Colonic mucosa (tissue), 4 donors: ENCODE results near the gene CPE. TPM values are rescaled to one million over a fixed set of nuclear protein-coding genes. Genes with fewer than 3 reads are reported as not detected.
A peak's percentile ranks its signal among the peaks of the same experiment; 100 is the strongest.

ENCODE experiments used
- DNase-seq: peaks from one replicate; pipeline ENCODE4 v3.0.0-alpha.2; 2020
- H3K27ac ChIP-seq: fragments of 200-600 bp; one replicate; pipeline ENCODE4 v1.8.0; 2021
- H3K27me3 ChIP-seq: fragments of 200-600 bp; one replicate; pipeline ENCODE4 v1.8.0; 2021
- H3K36me3 ChIP-seq: fragments of 200-600 bp; one replicate; pipeline ENCODE4 v1.8.0; 2021
- H3K4me1 ChIP-seq: fragments of 200-600 bp; one replicate; pipeline ENCODE4 v1.8.0; 2021; ENCODE audit warnings: mild to moderate bottlenecking
- H3K4me3 ChIP-seq: fragments of 200-600 bp; one replicate; pipeline ENCODE4 v1.8.0; 2021
- H3K9ac ChIP-seq, 2 donors: one replicate each; pipeline ENCODE4 v1.7.0; 2013; ENCODE audit warnings: control low read depth in 2 of 2, low read depth in 2 of 2, low read length in 2 of 2
- H3K9me3 ChIP-seq: fragments of 200-600 bp; one replicate; pipeline ENCODE4 v1.8.0; 2021
- CTCF ChIP-seq: fragments of 200-600 bp; IDR thresholded peaks from one replicate; pipeline ENCODE4 v1.8.0; 2022; ENCODE audit warnings: antibody characterized with exemption, mild to moderate bottlenecking
- intact Hi-C: fragments of 100-400 bp; cut with DNase I; formaldehyde crosslinking; loops from one replicate; pipeline ENCODE4 v1.14.1; 2022
- total RNA-seq, 2 donors: library from RNA; stranded (reverse); fragmentation: NEBNext Ultra II Directional in 1 of 2; extraction: Animal tissue kit (Norgen Biotek cat#: 25700) in 1 of 2; gene quantifications; one replicate each; pipeline ENCODE4 v1.2.1, GENCODE V29; 2021
- donor health status: healthy.
- donor health status: DM: no; HTN: no; CAD: no.
- donor health status: DM: no; HTN: no; CAD: no.

CPE gene
- total RNA-seq, 2 donors from 2014 or later = 13.8 to 49.6 TPM

GRCh38 chr4:165524532-165525190 is 145.9 kb downstream of the CPE start:
- H3K4me3 ChIP-seq = no peak overlapping the region
- no peak overlapping the region for H3K27ac ChIP-seq
- TF ChIP-seq CTCF = no peak
- no peaks in the 10 kb centered on the region for H3K27me3 ChIP-seq
- no peak for DNase-seq
- no peak overlapping the region for H3K9ac ChIP-seq
- intact Hi-C loops = no loop called here
- H3K36me3 ChIP-seq = no peaks in the 10 kb centered on the region
- H3K9me3 ChIP-seq = no peaks in the 10 kb centered on the region
- no peaks in the 10 kb centered on the region for H3K4me1 ChIP-seq

- Histone ChIP-seq H3K36me3 (no peaks in the 10 kb centered on the region), H3K4me1 (no peaks in the 10 kb centered on the region), H3K27me3 (no peaks in the 10 kb centered on the region), H3K9ac (no peak overlapping the region), H3K9me3 (no peaks in the 10 kb centered on the region), H3K27ac (no peak overlapping the region), H3K4me3 (no peak overlapping the region)
- intact Hi-C loops = no loop called here
- TF ChIP-seq CTCF = no peak
- DNase-seq = no peak
Measured at GRCh38 chr4:165532976-165533375, 154.2 kb downstream of the CPE start.

GRCh38 chr4:165537028-165537648 is 158.3 kb downstream of the CPE start:
- intact Hi-C loops = loop anchor here (5.0 kb wide), 1 partner anchor 555 kb away; no protein-coding TSS in a partner anchor
- Histone ChIP-seq H3K4me3 (no peak overlapping the region), H3K9me3 (no peaks in the 10 kb centered on the region), H3K27ac (no peak overlapping the region), H3K4me1 (no peaks in the 10 kb centered on the region), H3K27me3 (no peaks in the 10 kb centered on the region), H3K9ac (no peak overlapping the region), H3K36me3 (no peaks in the 10 kb centered on the region)
- DNase-seq = no peak
- peak; percentile 73 for TF ChIP-seq CTCF

GRCh38 chr4:165539801-165540200 is 161.0 kb downstream of the CPE start:
- Histone ChIP-seq H3K27ac (no peak overlapping the region), H3K27me3 (no peaks in the 10 kb centered on the region), H3K9me3 (no peaks in the 10 kb centered on the region), H3K36me3 (no peaks in the 10 kb centered on the region), H3K9ac (no peak overlapping the region), H3K4me1 (no peaks in the 10 kb centered on the region), H3K4me3 (no peak overlapping the region)
- intact Hi-C loops = loop anchor here (5.0 kb wide), 1 partner anchor 552 kb away; no protein-coding TSS in a partner anchor
- TF ChIP-seq CTCF = no peak
- DNase-seq = no peak

GRCh38 chr4:165540206-165540830 is 161.5 kb downstream of the CPE start:
- H3K9ac ChIP-seq = no peak overlapping the region
- TF ChIP-seq CTCF = no peak
- DNase-seq = no peak
- no peaks in the 10 kb centered on the region for H3K27me3 ChIP-seq
- no peaks in the 10 kb centered on the region for H3K4me1 ChIP-seq
- intact Hi-C loops = no loop called here
- H3K36me3 ChIP-seq = no peaks in the 10 kb centered on the region
- H3K4me3 ChIP-seq = no peak overlapping the region
- H3K27ac ChIP-seq = no peak overlapping the region
- no peaks in the 10 kb centered on the region for H3K9me3 ChIP-seq
